ENCODE results near the gene KDELR3.

The KDELR3 gene

DNA sequence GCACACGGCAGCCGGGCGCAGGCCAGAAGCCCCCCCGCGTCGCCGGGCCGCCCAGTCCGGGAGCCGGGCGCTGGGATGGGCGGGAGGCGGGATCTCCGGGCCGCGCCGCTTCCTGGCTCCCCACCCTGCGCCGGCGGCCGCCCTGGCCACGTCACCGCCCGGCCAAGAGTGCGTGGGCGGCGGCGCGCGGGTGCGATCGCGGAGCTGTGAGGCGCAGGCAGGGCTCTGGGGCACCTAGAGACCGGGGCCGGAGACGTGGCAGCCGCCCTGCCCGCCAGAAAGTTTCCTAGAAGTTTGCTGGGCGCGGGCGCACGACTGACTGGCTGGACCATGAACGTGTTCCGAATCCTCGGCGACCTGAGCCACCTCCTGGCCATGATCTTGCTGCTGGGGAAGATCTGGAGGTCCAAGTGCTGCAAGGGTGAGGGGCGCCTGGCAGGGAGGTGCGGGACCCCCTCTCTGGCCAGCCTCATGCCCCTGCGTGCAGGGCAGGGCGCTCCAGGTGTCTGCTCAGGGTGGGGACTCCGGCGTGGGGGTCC lies at the start of gene KDELR3:
Gene KDELR3 (plus strand): TSS at position 193 of the 539 bp plus-strand sequence. CDS start 138 bp downstream, at position 331.
- DNase-seq (ENCODE audit: low read depth, low spot score), result peak; percentile 85

- DNase-seq (ENCODE audit: low read depth, low spot score), result no peak
Measured at GRCh38 chr22:38418589-38418988, 49.3 kb upstream of the KDELR3 start.

GRCh38 chr22:38419121-38419857 lies 48.6 kb upstream of the KDELR3 start:
- no peak for DNase-seq (ENCODE audit: low read depth, low spot score)

GRCh38 chr22:38419858-38420160 lies 48.1 kb upstream of the KDELR3 start:
- DNase-seq (ENCODE audit: low read depth, low spot score), result no peak

- DNase-seq (ENCODE audit: low read depth, low spot score), result no peak
Measured at GRCh38 chr22:38420734-38421133, 47.2 kb upstream of the KDELR3 start.

GRCh38 chr22:38422611-38423511 lies 45.0 kb upstream of the KDELR3 start:
- DNase-seq (ENCODE audit: low read depth, low spot score), result no peak

DNA sequence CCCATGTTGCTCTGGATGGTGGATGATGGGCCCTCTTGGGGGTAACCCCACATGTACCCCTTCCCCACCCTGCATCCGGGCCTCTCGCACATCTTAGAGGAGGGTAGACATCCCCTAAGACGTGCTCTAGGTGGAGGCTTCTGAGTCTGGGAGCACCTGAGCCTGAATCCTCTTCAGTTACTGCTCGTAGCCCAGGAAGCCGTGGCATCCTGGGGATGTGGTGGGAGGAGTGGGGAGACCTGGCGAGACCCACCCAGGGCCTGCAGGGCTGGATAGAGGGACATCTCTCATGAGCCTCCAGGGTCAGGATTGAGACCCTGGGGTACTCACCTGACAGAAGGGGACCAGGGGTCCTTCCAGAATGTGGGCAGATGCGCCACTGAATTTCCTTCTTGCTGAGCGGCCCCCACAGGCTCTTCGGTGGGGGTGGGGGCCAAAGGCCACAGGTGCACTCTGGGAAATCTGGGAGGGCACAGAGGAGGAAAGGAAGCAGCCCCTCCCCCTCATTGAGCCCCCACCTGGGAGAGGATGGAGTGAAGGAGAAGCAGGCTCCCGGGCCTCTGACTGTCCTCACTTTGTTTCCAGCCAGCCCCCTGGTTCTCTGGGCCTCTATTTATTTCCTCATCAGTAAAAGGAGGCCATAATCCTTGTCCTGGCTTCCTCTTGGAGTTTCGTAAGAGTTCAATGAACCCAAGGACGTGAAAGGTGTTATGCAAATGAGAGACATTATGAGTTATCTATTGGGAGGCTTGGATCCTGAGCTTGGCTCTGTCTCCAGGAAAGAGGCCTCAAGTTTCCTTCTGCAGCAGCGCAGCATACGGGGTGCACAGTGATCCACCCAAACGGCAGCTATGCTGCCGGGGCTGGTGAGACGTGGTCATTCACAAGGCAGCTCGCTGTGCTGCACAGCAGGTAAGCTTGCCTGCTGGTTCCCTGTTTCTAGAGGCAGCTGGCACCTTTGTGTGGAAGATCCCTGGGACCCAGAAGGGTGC lies 44.1 kb upstream of the KDELR3 start:
- DNase-seq (ENCODE audit: low read depth, low spot score), result no peak

- no peak for DNase-seq (ENCODE audit: low read depth, low spot score)
Measured at GRCh38 chr22:38424525-38425080, 43.3 kb upstream of the KDELR3 start.

GRCh38 chr22:38426628-38427027 lies 41.3 kb upstream of the KDELR3 start:
- DNase-seq (ENCODE audit: low read depth, low spot score), result no peak

DNA sequence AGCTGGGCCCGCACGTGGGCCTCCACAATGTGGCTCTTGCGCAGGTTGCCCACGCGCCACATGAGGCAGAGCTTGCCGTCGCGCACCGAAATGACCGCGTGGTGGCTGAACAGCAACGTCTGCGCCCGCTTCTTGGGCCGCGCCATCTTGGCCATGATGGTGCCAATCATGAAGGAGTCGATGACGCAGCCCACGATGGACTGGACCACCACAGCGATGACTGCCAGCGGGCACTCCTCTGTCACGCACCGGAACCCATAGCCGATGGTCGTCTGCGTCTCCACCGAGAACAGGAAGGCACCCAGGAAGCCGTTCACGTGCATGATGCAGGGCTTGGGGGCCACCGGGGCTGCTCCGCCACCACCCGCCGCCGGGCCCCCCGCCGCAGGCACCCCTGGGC lies 40.4 kb upstream of the KDELR3 start:
- DNase-seq (ENCODE audit: low read depth, low spot score), result no peak

- no peak for DNase-seq (ENCODE audit: low read depth, low spot score)
Measured at GRCh38 chr22:38427940-38428339, 40.0 kb upstream of the KDELR3 start.

- DNase-seq (ENCODE audit: low read depth, low spot score), result no peak
Measured at GRCh38 chr22:38428714-38429113, 39.2 kb upstream of the KDELR3 start.

DNA sequence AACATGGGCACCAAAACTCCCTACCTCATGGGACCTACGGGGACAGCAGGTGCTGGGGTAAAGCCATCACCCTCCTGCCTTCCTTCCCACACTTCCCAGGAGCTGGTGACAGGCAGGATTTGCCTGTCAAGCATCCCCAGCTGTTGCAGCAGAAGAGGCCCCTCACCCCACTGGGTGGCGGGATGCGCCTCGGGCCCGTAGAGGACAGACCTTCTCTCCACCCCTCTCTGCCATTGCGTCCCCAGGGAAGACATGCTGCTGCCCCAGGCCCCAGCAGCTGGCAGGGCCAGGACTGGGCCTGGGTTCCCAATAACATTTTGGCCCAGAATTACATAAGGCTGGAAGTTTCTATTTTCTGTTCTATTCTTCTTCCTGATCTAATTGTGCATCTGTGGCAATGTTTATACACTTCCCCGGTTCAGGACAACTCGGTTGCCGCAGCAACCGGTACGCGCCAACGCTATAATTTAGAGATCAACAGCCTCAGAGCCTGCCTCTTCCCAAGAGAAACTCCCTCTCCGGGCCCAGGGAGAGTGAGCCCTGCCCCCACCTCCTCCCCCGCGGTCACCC lies 38.3 kb upstream of the KDELR3 start:
- peak; percentile 44 for DNase-seq (ENCODE audit: low read depth, low spot score)

DNA sequence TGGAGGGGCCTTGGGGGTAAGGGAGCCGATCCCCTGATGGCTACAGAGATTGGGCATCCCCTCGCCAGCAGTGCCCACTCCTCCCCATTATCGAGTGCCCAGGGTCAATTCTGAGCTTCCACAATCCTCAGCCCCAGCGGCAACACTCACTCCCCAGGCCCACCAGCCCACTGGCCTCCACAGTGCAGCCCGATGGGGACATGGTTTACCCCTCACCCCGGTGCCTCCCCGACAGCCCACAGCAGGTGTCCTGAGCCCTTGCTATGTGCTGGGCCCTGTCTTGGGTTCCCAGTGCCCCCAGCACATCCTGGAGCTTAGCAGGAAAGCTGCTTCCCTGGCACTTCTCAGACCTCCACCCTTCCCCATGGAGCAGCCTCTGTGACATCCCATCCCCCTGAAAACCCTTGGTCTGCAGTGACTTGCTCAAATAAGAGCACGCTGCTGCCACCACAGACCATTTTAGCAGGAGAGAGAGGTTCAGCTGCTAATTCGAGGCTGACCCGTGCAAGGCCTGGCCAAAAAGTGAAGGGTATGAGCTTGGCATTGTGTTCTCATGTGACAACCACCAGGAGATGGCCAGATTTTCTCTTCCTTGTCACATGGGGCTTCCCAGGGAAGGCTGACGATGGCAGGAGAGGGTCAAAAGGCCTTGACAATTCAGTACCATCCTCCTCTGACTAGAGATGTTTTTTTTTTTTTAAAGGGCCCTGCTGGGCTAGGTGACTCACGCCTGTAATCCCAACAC lies 36.5 kb upstream of the KDELR3 start:
- DNase-seq (ENCODE audit: low read depth, low spot score), result no peak

DNA sequence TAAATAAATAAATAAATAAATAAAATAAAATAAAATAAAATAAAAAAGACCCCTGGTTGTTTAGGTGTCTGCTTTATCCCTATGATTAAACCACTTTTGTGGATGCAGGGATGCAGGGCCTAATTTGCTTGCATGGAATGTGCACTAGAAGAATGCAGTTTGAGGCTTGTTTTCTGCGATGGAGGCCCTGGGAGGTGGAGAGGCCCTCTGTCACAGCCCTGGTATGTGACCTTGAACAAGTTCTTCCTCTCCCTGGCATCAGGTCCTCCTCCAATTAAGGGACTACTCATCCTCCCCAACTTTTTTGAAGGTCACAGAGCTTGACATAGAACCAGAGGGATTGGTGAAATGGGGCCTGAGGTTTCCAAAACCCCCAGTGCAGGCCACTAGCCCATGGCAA lies 35.6 kb upstream of the KDELR3 start:
- peak; percentile 83 for DNase-seq (ENCODE audit: low read depth, low spot score)

- DNase-seq (ENCODE audit: low read depth, low spot score), result no peak
Measured at GRCh38 chr22:38433871-38434270, 34.0 kb upstream of the KDELR3 start.

GRCh38 chr22:38435010-38435409 lies 32.9 kb upstream of the KDELR3 start:
- DNase-seq (ENCODE audit: low read depth, low spot score), result no peak

DNA sequence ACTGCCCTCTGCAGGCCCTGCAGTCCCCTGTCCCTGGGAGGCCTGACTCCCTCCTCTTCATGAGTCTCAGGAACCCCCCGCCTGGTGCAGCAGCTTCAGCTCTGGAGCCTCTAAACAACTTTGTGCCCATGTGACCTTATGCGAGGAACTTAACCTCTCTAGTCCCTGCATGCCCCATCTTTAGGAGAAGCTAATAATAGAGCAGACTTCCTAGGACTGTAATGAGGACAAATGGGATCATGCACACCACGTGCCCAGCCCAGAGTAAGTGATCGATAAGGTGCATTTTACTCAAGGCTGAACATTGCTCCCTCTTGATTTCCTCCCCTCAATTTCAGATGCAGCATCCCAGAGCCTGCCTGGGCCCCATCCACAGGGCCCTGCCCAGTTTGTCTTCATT lies 31.9 kb upstream of the KDELR3 start:
- no peak for DNase-seq (ENCODE audit: low read depth, low spot score)

DNA sequence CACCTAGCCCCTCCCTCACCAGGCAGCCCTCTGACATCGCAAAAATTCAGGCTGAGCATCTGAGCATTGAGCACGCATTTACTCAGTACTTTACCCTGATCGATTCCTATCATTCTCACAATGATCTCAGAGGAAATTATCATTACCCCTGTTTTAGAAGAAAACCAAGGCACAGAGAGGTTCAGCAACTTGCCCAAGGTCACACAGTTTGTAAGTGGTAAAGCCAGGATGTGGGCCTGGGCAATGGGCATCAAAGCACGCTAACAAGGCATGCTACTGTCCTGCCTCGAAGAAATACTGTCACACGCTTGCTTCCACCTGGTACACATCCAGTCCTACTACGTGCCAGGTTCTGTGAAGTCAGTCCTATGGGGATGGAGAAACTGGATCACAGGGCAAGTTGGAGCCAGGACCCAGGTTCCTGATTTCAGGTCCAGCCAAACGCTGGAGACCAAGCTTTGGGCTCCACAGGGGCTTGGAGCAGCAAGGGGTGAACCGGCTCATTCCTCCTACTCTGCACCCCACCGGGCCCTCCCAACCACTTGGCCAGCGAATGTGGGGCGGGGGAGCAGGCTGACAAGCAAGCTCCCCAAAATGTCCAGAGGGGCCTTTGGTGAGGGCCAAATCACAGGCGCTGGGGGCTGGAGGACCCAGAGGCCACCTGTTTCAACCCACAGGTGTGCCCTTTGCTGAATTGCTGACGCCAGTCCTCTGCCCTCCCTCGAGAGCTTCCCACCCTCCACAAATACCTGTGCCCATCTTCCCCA lies 31.1 kb upstream of the KDELR3 start:
- no peak for DNase-seq (ENCODE audit: low read depth, low spot score)
